Uterus (tissue), 2 donors: ENCODE data around the gene ARAP3.

Experiments
- CTCF ChIP-seq, 4 experiments: fragments of 200-600 bp in 2 of 4; fragments of 450-650 bp in 2 of 4; sonication (generic) in 2 of 4; IDR thresholded peaks; one replicate each; pipeline ENCODE4 v1.5.1; 2016 to 2019; ENCODE audit warnings: antibody characterized with exemption in 4 of 4, mild to moderate bottlenecking in 2 of 4, moderate library complexity in 1 of 4
- POLR2A ChIP-seq, 2 donors: fragments of 450-650 bp; IDR thresholded peaks; one replicate each; pipeline ENCODE4 v1.6.1; 2016; ENCODE audit warnings: antibody characterized with exemption in 2 of 2, mild to moderate bottlenecking in 1 of 2, moderate library complexity in 1 of 2

- TF ChIP-seq CTCF (IDR thresholded peaks at IDR 0.05) (peak in 1 of 4 experiments; percentile 21), POLR2A (IDR thresholded peaks at IDR 0.05) (peak; percentile 21 to 25)
Measured at GRCh38 chr5:141650851-141651727, 30.9 kb downstream of the ARAP3 start, which contains the start of gene FCHSD1.
